SKM-1 (cell line): ENCODE data around the gene GRID1.
"Not testable (repeated sequence)": the region's sequence is repeated elsewhere in the genome, so short reads cannot be mapped to it uniquely, and the experiment has no call there.

Experiments
- DNase-seq: peaks from one replicate; lab custom pipeline; 2025; ENCODE audit not compliant: unreplicated experiment; lab: John Stamatoyannopoulos, UW

GRID1 gene

GRCh38 chr10:86099542-86100334, 266.9 kb downstream of the GRID1 start:
- no peak for DNase-seq

- DNase-seq, result no peak
These were observed 268.3 kb downstream of the GRID1 start for GRCh38 chr10:86098187-86098881.

- DNase-seq, result not testable (repeated sequence)
These were observed 271.5 kb downstream of the GRID1 start for GRCh38 chr10:86095061-86095460.

GRCh38 chr10:86092311-86092710, 274.3 kb downstream of the GRID1 start:
- DNase-seq, result not testable (repeated sequence)

GRCh38 chr10:86091216-86091615, 275.4 kb downstream of the GRID1 start:
- DNase-seq, result no peak

GRCh38 chr10:86090807-86091206, 275.8 kb downstream of the GRID1 start:
- no peak for DNase-seq

- DNase-seq, result no peak
These were observed 278.9 kb downstream of the GRID1 start for GRCh38 chr10:86087716-86088115.

- no peak for DNase-seq
These were observed 280.2 kb downstream of the GRID1 start for GRCh38 chr10:86086418-86086817.

- no peak for DNase-seq
These were observed 280.9 kb downstream of the GRID1 start for GRCh38 chr10:86085686-86086085.

GRCh38 chr10:86085136-86085535, 281.5 kb downstream of the GRID1 start:
- DNase-seq, result no peak

- DNase-seq, result no peak
These were observed 282.0 kb downstream of the GRID1 start for GRCh38 chr10:86084585-86084984.

GRCh38 chr10:86083664-86084175, 282.9 kb downstream of the GRID1 start:
- DNase-seq, result no peak

GRCh38 chr10:86083206-86083605, 283.4 kb downstream of the GRID1 start:
- DNase-seq, result no peak

- DNase-seq, result no peak
These were observed 284.0 kb downstream of the GRID1 start for GRCh38 chr10:86082556-86082955.

- no peak for DNase-seq
These were observed 287.5 kb downstream of the GRID1 start for GRCh38 chr10:86079088-86079487.

- DNase-seq, result no peak
These were observed 288.0 kb downstream of the GRID1 start for GRCh38 chr10:86078639-86079035.

GRCh38 chr10:86077871-86078638, 288.5 kb downstream of the GRID1 start:
- DNase-seq, result no peak

- no peak for DNase-seq
These were observed 289.3 kb downstream of the GRID1 start for GRCh38 chr10:86077271-86077670.

- DNase-seq, result not testable (repeated sequence)
These were observed 290.1 kb downstream of the GRID1 start for GRCh38 chr10:86076497-86076896.

- DNase-seq, result no peak
These were observed 291.1 kb downstream of the GRID1 start for GRCh38 chr10:86075512-86075911.

- DNase-seq, result no peak
These were observed 292.3 kb downstream of the GRID1 start for GRCh38 chr10:86074294-86074693.
